Keratinocyte (primary cell): Measurements from ENCODE around the gene JMJD1C. TPM values are rescaled to one million over a fixed set of nuclear protein-coding genes. Genes with fewer than 3 reads are reported as not detected.

Experiments
- DNase-seq: peaks from one replicate; pipeline ENCODE4 v3.0.0-alpha.2; 2011; ENCODE audit warnings: low read depth, missing footprints, low spot score
- FAIRE-seq: peaks from 2 replicates; lab custom pipeline; 2011; peaks lifted over from hg19 to GRCh38; lab: Jason Lieb, UNC
- H2AFZ ChIP-seq: 2 replicates; pipeline ENCODE4 v1.6.0; 2012; ENCODE audit warnings: low read length, control low read depth, inconsistent platforms; ENCODE audit not compliant: control insufficient read depth
- H3K27ac ChIP-seq: 2 replicates; pipeline ENCODE4 v1.5.1; 2011; ENCODE audit warnings: low read length; ENCODE audit not compliant: control insufficient read depth, insufficient read depth
- H3K27me3 ChIP-seq: 3 replicates; pipeline ENCODE4 v1.6.0; 2011; ENCODE audit warnings: low read length; ENCODE audit not compliant: control insufficient read depth, insufficient read depth; ENCODE audit errors: extremely low read depth
- H3K36me3 ChIP-seq, 2 experiments: 2 replicates in 1 of 2; 3 replicates in 1 of 2; pipeline ENCODE4 v1.5.1; 2011; ENCODE audit warnings: low read length in 2 of 2, mild to moderate bottlenecking in 1 of 2; ENCODE audit not compliant: control insufficient read depth in 2 of 2, insufficient read depth in 2 of 2; ENCODE audit errors: extremely low read depth in 1 of 2
- H3K4me1 ChIP-seq: 3 replicates; pipeline ENCODE4 v1.5.1; 2011; ENCODE audit warnings: low read length; ENCODE audit not compliant: control insufficient read depth, insufficient read depth; ENCODE audit errors: extremely low read depth
- H3K4me2 ChIP-seq: 3 replicates; pipeline ENCODE4 v1.6.0; 2011; ENCODE audit warnings: low read depth, low read length; ENCODE audit not compliant: control insufficient read depth, insufficient read depth; ENCODE audit errors: extremely low read depth
- H3K4me3 ChIP-seq, 3 experiments: fragments of 200-600 bp in 1 of 3; sonication (generic) in 1 of 3; 2 replicates in 2 of 3; 3 replicates in 1 of 3; pipeline ENCODE4 v1.5.1; 2011 to 2016; ENCODE audit warnings: low read length in 3 of 3, mild to moderate bottlenecking in 3 of 3, control low read depth in 2 of 3, inconsistent platforms in 1 of 3, low read depth in 1 of 3, mixed read lengths in 1 of 3, mixed run types in 1 of 3, moderate library complexity in 1 of 3; ENCODE audit not compliant: control insufficient read depth in 2 of 3, insufficient read depth in 2 of 3; ENCODE audit errors: extremely low read depth in 1 of 3
- H3K79me2 ChIP-seq: 2 replicates; pipeline ENCODE4 v1.6.0; 2012; ENCODE audit warnings: low read length; ENCODE audit not compliant: control insufficient read depth, insufficient read depth
- H3K9ac ChIP-seq: 3 replicates; pipeline ENCODE4 v1.6.0; 2011; ENCODE audit warnings: low read length; ENCODE audit not compliant: control insufficient read depth, insufficient read depth; ENCODE audit errors: extremely low read depth
- H3K9me1 ChIP-seq: 3 replicates; pipeline ENCODE4 v1.6.0; 2011; ENCODE audit warnings: low read length; ENCODE audit not compliant: control insufficient read depth, insufficient read depth; ENCODE audit errors: extremely low read depth
- H3K9me3 ChIP-seq: 2 replicates; pipeline ENCODE4 v1.5.1; 2012; ENCODE audit warnings: low read depth, low read length; ENCODE audit not compliant: control insufficient read depth
- H4K20me1 ChIP-seq: 3 replicates; pipeline ENCODE4 v1.6.0; 2011; ENCODE audit warnings: low read length; ENCODE audit not compliant: control insufficient read depth, insufficient read depth; ENCODE audit errors: extremely low read depth
- EZH2 ChIP-seq: IDR thresholded peaks from one replicate; pipeline ENCODE4 v1.6.1; 2012; ENCODE audit warnings: inconsistent platforms, mild to moderate bottlenecking, low read length, moderate library complexity
- dilution Hi-C: fragments of 300-500 bp; cut with MboI; formaldehyde crosslinking; loops from one replicate; pipeline ENCODE4 v1.7.0; 2020; ENCODE audit warnings: low sequenced_read_pairs; ENCODE audit not compliant: extremely low pct_ligation_motif_present
- polyA plus RNA-seq, 5 experiments: library from polyadenylated mRNA; depleted of rRNA in 3 of 5; stranded (reverse) in 3 of 5; stranded (forward) in 1 of 5; unstranded in 1 of 5; fragments of >200 nt; gene quantifications; 1 replicate in 1 of 5; 2 replicates in 3 of 5; 3 replicates in 1 of 5; pipeline versions ENCODE4 v1.2.1 to v1.2.3, GENCODE V29; 2011 to 2012; ENCODE audit warnings: missing spikeins in 2 of 5, low read depth in 1 of 5, low replicate concordance in 1 of 5
- TF ChIP-seq, protein P1 (sequence below), 3 experiments: IDR thresholded peaks in 1 of 3; conservative IDR thresholded peaks in 1 of 3; optimal IDR thresholded peaks in 1 of 3; 2 replicates in 2 of 3; 3 replicates in 1 of 3; pipeline versions ENCODE3 to v1.5.1; 2011; ENCODE audit warnings: low read length in 3 of 3, mild to moderate bottlenecking in 3 of 3, moderate library complexity in 2 of 3, control low read depth in 1 of 3, inconsistent platforms in 1 of 3; ENCODE audit not compliant: insufficient read depth in 2 of 3; ENCODE audit errors: extremely low read depth in 1 of 3

Gene JMJD1C
- polyA plus RNA-seq, 1 donor (not counting 4 experiments of a cell fraction or from before 2014, with no cell fraction given), result 38.2 TPM

DNA sequence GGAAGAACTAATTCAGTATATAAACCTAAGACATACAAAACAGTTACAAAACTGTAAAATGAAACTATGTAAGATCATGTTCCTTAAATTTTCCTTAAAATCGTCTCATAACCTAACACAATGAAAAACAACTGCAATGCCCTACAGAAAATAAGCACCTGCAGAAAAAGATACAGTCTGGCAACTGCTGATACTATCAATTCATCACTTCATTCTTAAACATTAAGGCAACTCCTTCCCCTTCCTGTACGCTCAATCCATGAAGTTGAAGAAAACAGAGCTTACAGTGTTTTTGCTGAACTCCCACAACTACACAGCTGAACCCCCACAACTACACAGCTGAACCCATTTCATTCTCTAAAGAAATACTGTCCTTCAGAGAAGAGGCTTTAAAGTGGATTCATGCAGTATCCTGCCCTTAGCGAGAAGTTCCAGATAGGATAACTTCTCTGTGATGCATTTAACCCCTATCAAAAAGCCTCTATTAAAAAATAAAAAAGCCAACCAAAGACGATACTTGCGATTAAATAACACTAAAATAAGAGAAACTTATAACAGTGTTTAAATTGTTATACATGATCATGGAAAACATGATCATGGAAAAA is 50.0 kb downstream of the JMJD1C start:
- H2AFZ ChIP-seq, result no peak overlapping the region
- peaks cover 72% of the 10 kb centered on the region for H3K79me2 ChIP-seq
- no peaks in the 10 kb centered on the region for H4K20me1 ChIP-seq
- H3K4me2 ChIP-seq, result no peak overlapping the region
- H3K4me3 ChIP-seq, result no peak overlapping the region
- dilution Hi-C loops, result no loop called here
- no peaks in the 10 kb centered on the region for H3K36me3 ChIP-seq
- no peak overlapping the region for H3K27ac ChIP-seq
- no peaks in the 10 kb centered on the region for H3K27me3 ChIP-seq
- H3K9me3 ChIP-seq, result no peaks in the 10 kb centered on the region
- no peak for TF ChIP-seq EZH2
- TF ChIP-seq, protein P1, sequence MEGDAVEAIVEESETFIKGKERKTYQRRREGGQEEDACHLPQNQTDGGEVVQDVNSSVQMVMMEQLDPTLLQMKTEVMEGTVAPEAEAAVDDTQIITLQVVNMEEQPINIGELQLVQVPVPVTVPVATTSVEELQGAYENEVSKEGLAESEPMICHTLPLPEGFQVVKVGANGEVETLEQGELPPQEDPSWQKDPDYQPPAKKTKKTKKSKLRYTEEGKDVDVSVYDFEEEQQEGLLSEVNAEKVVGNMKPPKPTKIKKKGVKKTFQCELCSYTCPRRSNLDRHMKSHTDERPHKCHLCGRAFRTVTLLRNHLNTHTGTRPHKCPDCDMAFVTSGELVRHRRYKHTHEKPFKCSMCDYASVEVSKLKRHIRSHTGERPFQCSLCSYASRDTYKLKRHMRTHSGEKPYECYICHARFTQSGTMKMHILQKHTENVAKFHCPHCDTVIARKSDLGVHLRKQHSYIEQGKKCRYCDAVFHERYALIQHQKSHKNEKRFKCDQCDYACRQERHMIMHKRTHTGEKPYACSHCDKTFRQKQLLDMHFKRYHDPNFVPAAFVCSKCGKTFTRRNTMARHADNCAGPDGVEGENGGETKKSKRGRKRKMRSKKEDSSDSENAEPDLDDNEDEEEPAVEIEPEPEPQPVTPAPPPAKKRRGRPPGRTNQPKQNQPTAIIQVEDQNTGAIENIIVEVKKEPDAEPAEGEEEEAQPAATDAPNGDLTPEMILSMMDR (optimal IDR thresholded peaks at IDR 0.05 in 1 of 3, IDR thresholded peaks at IDR 0.05 in 1 of 3, conservative IDR thresholded peaks at IDR 0.05 in 1 of 3; ENCODE audit: extremely low read depth in 1 of 3, insufficient read depth in 2 of 3, low read length in 3 of 3), result no peak
- FAIRE-seq (no peak), DNase-seq (no peak)
- H3K4me1 ChIP-seq, result peaks cover 4% of the 10 kb centered on the region
- no peak overlapping the region for H3K9ac ChIP-seq
- no peaks in the 10 kb centered on the region for H3K9me1 ChIP-seq

DNA sequence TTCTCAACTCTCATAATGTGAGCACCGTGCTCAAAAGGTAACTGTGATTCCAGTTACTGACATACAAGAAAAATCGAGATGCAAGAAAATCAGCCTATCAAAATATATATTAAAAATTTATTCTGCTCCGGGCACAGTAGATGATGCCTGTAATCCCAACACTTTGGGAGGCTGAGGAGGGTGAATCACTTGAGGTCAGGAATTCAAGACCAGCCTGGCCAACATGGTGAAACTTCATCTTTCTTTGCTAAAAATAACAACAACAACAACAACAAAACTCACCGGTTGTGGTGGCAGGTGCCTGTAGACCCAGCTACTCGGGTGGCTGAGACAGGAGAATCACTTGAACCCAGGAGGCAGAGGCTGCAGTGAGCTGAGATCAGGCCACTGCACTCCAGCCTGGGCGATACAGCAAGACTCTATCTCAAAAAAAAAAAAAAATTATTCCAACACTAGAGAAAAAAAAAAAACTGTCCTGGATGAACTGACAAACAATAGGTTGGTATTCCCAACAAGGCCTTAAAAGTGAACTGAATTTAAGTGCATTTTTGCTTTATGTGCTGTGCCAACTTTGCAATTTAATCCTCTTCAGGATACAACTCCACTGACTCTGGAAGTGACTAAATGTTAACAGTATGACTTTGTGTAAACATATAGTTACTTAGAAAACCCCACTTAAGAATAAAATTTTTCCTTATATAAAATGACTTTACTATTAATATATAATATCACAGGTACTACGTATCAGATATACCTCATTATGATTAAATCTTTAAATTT is 51.1 kb downstream of the JMJD1C start:
- dilution Hi-C loops, result no loop called here
- H3K4me3 ChIP-seq, result no peak overlapping the region
- DNase-seq, result no peak
- H3K4me2 ChIP-seq, result no peak overlapping the region
- H3K9ac ChIP-seq, result no peak overlapping the region
- H3K9me3 ChIP-seq, result no peaks in the 10 kb centered on the region
- H3K36me3 ChIP-seq, result no peaks in the 10 kb centered on the region
- H3K9me1 ChIP-seq, result no peaks in the 10 kb centered on the region
- no peak overlapping the region for H2AFZ ChIP-seq
- H4K20me1 ChIP-seq, result no peaks in the 10 kb centered on the region
- TF ChIP-seq, protein P1 (optimal IDR thresholded peaks at IDR 0.05 in 1 of 3, IDR thresholded peaks at IDR 0.05 in 1 of 3, conservative IDR thresholded peaks at IDR 0.05 in 1 of 3; ENCODE audit: extremely low read depth in 1 of 3, insufficient read depth in 2 of 3, low read length in 3 of 3), result no peak
- no peak overlapping the region for H3K27ac ChIP-seq
- no peaks in the 10 kb centered on the region for H3K27me3 ChIP-seq
- H3K4me1 ChIP-seq, result peaks cover 13% of the 10 kb centered on the region
- H3K79me2 ChIP-seq, result peaks cover 74% of the 10 kb centered on the region
- no peak for FAIRE-seq
